HPDE6-E6E7 (cell line): ENCODE measurements around the gene VAV3.

Source experiments
- DNase-seq: peaks from one replicate; pipeline ENCODE4 v3.0.0; 2011; ENCODE audit warnings: missing footprints; ENCODE audit errors: extremely low spot score

The VAV3 gene

GRCh38 chr1:107793896-107794453, 171.0 kb downstream of the VAV3 start:
- no peak for DNase-seq

DNA sequence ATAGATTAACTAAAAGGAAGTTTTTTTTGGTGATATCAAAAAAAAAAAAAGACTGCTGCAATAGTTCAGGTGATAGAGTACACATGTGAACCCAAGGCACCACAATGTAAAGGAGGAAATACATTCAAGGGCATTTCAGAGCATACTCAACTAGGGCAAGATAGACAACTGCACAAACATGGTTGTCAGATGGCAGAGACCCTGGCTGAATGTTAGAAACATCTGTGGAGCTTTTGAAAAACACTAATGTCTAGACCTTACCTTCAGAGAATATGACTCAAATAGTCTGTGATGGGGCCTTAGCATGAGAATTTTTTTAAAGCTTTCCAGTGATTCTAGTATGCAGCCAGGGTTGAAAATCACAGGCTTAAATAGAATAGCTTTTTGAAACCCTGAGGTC, 173.6 kb downstream of the VAV3 start:
- no peak for DNase-seq

GRCh38 chr1:107789817-107790524, 175.0 kb downstream of the VAV3 start:
- no peak for DNase-seq

- no peak for DNase-seq
Observed at GRCh38 chr1:107788206-107789202, 176.5 kb downstream of the VAV3 start.

DNA sequence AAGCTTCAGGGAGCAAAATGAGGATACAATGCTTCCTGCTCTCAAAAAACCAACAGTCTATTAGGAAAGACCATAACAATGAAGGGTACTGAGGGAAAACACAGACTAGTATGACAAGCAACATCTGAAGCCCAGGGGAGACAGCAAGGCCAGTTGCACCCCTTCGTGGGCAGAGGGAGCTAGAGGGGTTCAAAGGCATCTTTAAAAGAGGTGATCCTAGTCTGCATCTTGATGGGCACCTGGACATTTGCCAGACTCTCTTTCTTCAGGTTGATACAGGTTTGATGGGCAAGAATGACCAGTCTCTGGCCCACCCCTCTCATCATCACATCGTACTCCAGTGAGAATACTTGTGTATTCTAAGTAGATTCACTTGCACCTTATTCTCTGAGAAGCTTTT, 177.7 kb downstream of the VAV3 start:
- DNase-seq: no peak

- DNase-seq: no peak
Observed at GRCh38 chr1:107786203-107786845, 178.7 kb downstream of the VAV3 start.

DNA sequence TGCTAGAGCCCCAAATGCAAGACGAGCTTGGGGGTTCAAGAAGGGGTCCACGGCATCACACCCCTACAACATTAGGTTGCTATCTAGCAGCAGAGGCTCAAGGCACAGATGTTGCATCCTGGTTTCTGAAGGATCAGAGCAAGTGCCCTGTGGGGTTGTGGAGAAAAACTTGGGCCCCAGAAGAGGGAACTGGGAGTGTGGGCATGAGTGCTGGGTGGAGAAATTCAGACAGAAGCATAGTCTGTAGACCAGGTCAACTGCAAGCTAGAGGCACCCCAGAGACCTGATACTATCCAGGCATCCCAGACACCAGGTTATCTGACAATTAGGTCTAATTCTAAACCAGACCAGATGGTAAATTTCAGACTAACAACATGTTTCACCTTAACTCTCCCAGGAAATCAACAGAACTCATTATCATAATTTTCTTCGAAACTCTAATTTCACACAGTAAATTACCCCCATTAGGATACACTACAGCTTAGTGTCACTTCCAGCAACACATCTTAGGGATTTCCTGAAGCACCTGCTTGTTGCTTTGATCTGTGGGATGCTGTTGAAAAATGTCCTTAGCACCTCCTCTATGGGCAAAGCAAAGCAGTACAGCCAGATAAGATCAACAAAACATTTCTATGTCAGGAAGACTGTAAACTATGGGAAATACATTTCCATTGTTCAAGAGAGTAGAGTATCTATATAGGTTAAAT, 179.3 kb downstream of the VAV3 start:
- no peak for DNase-seq

- DNase-seq: no peak
Observed at GRCh38 chr1:107782217-107782845, 182.6 kb downstream of the VAV3 start.

DNA sequence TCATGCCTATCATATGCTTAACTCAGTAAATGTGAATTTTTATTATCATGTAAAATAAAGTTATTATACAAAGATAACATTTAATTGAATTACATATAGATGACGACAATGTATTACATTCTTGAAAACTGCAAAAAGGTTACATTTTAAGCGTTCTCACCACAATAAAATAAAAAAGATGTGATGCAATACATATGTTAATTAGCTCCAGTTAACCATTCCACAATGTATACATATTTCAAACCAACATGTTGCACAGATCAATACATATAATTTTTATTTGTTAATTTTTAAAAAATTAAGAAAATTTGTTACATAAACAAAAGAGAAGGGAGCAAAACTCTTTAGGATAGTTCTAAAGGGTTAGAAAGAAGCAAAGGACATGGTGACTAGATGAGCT, 183.7 kb downstream of the VAV3 start:
- DNase-seq: no peak

GRCh38 chr1:107777664-107778047, 187.3 kb downstream of the VAV3 start:
- DNase-seq: no peak

- DNase-seq: no peak
Observed at GRCh38 chr1:107776900-107777663, 187.9 kb downstream of the VAV3 start.

DNA sequence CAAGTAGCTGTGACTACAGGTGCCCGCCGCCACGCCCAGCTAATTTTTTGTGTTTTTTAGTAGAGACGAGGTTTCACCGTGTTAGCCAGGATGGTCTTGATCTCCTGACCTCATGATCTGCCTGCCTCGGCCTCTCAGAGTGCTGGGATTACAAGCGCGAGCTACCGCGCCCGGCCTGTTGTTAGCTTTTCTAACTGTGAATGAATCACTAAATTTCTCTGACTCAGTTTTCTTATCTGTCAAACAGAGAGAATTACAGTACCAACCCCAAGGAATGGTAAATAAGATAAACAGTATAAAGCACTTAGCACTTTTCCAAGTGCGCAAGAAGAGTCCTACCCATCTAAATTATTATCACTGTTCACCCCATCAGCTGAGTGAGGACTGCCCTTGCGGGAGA, 193.6 kb downstream of the VAV3 start:
- no peak for DNase-seq

DNA sequence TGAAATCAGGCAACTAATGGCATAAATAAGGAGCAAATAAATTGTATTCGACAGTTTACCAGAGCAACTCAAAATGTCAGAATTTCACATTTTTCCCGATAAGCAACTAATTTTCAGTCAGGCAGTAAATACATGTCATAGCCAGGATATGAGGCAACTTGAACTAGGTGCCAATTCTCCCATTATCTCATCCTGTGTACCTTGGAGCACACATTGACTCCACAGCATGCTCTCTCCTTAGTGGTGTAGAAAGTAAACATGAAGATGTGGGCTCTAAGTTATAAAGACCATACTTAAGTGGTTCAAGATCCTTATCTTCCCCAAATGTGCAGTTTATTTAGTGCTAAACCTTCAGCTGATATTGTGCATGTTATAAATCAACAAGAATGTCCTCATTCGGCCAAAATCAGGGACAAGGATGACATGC, 197.8 kb downstream of the VAV3 start:
- no peak for DNase-seq

- DNase-seq: no peak
Observed at GRCh38 chr1:107766533-107766932, 198.4 kb downstream of the VAV3 start.

- no peak for DNase-seq
Observed at GRCh38 chr1:107762751-107763390, 202.1 kb downstream of the VAV3 start.

DNA sequence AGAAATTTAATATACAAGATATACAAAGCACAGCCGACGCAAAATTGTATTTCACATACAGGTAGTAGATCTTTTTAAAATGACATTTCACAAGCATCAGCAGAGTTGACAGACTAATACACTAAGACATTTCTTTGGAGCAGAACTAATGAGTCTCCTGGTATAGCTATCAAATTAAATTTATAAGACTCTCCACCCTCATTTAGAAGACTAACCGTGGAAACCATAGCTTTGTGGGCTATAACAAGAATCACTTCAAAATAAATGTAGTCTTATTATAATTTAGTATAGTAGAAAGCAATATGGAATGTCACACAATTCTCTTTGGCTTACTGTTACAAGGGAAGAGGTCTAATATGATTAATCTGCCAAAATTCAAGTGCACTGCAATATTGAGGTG, 204.9 kb downstream of the VAV3 start:
- no peak for DNase-seq

GRCh38 chr1:107750364-107750959, 214.5 kb downstream of the VAV3 start:
- peak; percentile 43 for DNase-seq

DNA sequence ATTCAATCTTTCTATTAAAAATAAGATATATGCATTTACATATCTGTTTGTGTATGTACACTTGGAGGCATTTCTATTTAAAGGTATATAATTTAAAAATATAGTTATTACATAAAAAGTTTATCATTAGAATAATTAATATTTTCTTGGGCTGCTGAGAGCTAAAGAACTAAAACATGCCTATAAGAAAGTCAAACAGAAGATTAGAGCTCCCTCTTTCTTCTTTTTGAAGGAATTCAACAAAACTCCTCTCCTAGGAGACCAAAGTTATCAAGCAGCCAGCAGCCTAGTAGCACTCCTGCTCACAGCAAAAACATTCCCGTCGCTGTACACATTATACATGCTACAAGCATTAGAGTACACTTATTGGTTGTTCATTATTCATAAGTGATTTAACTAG, 216.4 kb downstream of the VAV3 start:
- DNase-seq: peak; percentile 19

DNA sequence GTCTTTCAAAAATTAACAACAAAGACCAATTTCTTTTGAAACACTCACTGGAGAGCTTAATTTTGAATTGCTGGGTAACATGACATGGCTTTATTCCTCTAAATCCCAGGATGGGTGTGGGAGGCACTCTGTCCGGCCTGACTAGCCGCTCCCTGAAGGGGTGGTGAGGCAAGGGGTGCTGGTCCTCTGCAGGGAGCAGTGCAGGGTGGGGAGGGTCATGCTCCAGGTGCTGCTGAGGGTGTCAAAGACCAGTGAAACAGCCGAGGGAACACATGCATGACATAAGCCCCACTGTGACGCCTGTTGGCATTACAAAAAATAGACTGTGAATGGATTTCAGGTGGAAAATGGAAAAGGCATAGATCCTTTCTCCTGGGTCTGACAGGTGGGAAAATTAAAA, 223.7 kb downstream of the VAV3 start:
- no peak for DNase-seq
